HEK293 (cell line): ENCODE results near the gene ATAD2B.

Source experiments
- MYNN ChIP-seq: fragments of 450-650 bp; formaldehyde crosslinking; IDR thresholded peaks from 2 replicates; pipeline ENCODE4 v1.5.1; 2016; ENCODE audit warnings: missing biosample characterization, missing genetic modification characterization, borderline replicate concordance
- REPIN1 ChIP-seq: fragments of 450-650 bp; formaldehyde crosslinking; IDR thresholded peaks from 2 replicates; pipeline ENCODE4 v1.5.1; 2017; ENCODE audit warnings: missing biosample characterization, missing genetic modification characterization, low read depth
- TF ChIP-seq, protein P1 (sequence below): fragments of 450-650 bp; formaldehyde crosslinking; IDR thresholded peaks from 2 replicates; pipeline ENCODE4 v1.5.1; 2016; ENCODE audit warnings: missing biosample characterization, missing genetic modification characterization, low read depth
- TF ChIP-seq, protein P2 (sequence below): fragments of 450-650 bp; formaldehyde crosslinking; IDR thresholded peaks from 2 replicates; pipeline ENCODE4 v1.5.1; 2016; ENCODE audit warnings: missing biosample characterization, missing genetic modification characterization

DNA sequence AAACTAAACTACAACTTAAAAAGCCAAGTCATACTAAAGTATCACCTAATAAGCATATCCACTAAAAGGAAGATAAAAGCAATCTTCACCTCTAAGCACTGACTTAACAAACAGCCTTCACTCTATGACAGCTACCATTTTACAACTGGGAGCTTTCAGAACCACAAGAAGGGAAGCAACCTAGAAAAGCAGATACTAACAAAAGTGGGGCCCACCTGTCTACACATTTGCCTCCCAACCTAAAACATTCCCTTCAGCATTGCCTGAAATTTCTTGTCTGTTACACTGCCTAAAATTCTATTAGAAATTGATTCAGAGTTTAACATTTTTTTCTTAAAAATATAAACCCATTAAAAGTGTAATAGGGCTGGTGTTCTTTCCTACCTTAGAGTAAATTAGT is 172.0 kb downstream of the ATAD2B start:
- TF ChIP-seq, protein P1, sequence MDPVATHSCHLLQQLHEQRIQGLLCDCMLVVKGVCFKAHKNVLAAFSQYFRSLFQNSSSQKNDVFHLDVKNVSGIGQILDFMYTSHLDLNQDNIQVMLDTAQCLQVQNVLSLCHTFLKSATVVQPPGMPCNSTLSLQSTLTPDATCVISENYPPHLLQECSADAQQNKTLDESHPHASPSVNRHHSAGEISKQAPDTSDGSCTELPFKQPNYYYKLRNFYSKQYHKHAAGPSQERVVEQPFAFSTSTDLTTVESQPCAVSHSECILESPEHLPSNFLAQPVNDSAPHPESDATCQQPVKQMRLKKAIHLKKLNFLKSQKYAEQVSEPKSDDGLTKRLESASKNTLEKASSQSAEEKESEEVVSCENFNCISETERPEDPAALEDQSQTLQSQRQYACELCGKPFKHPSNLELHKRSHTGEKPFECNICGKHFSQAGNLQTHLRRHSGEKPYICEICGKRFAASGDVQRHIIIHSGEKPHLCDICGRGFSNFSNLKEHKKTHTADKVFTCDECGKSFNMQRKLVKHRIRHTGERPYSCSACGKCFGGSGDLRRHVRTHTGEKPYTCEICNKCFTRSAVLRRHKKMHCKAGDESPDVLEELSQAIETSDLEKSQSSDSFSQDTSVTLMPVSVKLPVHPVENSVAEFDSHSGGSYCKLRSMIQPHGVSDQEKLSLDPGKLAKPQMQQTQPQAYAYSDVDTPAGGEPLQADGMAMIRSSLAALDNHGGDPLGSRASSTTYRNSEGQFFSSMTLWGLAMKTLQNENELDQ (tag by site-specific recombination), result no peak
- TF ChIP-seq, protein P2, sequence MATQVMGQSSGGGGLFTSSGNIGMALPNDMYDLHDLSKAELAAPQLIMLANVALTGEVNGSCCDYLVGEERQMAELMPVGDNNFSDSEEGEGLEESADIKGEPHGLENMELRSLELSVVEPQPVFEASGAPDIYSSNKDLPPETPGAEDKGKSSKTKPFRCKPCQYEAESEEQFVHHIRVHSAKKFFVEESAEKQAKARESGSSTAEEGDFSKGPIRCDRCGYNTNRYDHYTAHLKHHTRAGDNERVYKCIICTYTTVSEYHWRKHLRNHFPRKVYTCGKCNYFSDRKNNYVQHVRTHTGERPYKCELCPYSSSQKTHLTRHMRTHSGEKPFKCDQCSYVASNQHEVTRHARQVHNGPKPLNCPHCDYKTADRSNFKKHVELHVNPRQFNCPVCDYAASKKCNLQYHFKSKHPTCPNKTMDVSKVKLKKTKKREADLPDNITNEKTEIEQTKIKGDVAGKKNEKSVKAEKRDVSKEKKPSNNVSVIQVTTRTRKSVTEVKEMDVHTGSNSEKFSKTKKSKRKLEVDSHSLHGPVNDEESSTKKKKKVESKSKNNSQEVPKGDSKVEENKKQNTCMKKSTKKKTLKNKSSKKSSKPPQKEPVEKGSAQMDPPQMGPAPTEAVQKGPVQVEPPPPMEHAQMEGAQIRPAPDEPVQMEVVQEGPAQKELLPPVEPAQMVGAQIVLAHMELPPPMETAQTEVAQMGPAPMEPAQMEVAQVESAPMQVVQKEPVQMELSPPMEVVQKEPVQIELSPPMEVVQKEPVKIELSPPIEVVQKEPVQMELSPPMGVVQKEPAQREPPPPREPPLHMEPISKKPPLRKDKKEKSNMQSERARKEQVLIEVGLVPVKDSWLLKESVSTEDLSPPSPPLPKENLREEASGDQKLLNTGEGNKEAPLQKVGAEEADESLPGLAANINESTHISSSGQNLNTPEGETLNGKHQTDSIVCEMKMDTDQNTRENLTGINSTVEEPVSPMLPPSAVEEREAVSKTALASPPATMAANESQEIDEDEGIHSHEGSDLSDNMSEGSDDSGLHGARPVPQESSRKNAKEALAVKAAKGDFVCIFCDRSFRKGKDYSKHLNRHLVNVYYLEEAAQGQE (tag by site-specific recombination), result no peak
- TF ChIP-seq REPIN1 (tag by site-specific recombination), result no peak
- TF ChIP-seq MYNN (tag by site-specific recombination), result no peak
